Dermis microvascular lymphatic vessel endothelial cell (primary cell): ENCODE results near the gene C13orf46. TPM values are rescaled to one million over a fixed set of nuclear protein-coding genes. Genes with fewer than 3 reads are reported as not detected.
A peak's percentile ranks its signal among the peaks of the same experiment; 100 is the strongest.
"Not testable (repeated sequence)": the region's sequence is repeated elsewhere in the genome, so short reads cannot be mapped to it uniquely, and the experiment has no call there.

Experiments
- DNase-seq, 2 donors: peaks; one replicate each; pipeline versions ENCODE4 v3.0.0 to v3.0.0-alpha.2; 2010; ENCODE audit warnings: low read depth in 2 of 2
- total RNA-seq: library from RNA; depleted of rRNA; stranded (reverse); fragments of >200 nt; gene quantifications from 2 replicates; pipeline ENCODE4 v1.2.1, GENCODE V29; 2014

C13orf46 gene
- total RNA-seq: 0.13 TPM in 2 replicates

GRCh38 chr13:113973218-113974164 lies at the start of gene C13orf46:
Gene C13orf46 (minus strand): TSS chr13:113974076. CDS start chr13:113973997, 79 bp downstream.
- DNase-seq: no peak

- DNase-seq: no peak
Observed at GRCh38 chr13:114022876-114023275, 49.0 kb upstream of the C13orf46 start.

DNA sequence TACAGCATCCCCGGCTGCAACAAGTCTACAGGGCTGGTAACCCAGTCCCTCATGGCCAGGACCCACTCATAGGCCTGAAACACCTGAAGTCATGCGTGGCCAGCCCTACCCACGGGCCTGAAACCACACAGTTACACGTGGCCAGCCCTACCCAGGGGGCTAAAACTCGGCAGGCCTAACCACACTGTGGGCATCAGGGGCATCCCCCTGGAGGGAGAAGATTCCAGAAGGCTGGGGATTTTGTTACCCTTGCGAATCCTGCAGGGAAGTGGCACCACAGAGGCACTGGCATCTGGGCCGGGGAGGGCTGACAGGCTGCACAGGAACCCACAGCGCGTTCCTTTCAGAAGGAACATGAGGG lies 48.4 kb upstream of the C13orf46 start:
- DNase-seq: no peak

- no peak for DNase-seq
Observed at GRCh38 chr13:114021464-114022308, 47.8 kb upstream of the C13orf46 start.

DNA sequence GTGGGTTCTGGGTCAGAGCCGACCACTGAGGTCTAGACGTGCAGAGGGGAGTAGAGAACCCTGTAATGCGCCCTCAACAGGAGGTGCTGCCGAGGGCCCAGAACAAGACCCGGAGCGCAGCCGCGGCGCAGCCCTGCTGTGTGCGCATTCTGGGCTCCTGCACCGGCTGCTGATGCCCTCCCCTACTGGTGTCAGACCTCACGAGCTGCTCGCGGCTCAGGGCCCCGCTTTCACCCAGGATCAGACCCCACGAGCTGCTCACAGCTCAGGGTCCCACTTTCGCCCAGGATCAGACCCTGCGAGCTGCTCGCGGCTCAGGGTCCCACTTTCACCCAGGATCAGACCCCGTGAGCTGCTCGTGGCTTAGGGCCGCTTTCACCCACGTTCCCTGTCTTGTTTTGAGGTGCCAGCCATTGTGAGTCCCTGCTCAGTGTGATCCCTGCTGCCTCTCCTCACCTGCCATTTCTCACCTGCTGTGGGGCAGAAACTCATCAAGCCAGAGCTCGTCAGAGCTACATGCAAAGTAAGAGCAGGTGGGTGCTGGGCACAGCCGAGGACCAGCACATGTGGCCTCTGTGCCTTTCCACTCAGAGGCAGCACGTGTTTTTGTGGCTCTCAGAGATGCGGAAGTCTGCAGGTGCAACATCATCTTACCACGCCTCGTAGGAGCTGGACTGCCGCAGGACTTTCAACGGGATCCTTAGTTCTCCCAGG lies 47.0 kb upstream of the C13orf46 start:
- DNase-seq: no peak

DNA sequence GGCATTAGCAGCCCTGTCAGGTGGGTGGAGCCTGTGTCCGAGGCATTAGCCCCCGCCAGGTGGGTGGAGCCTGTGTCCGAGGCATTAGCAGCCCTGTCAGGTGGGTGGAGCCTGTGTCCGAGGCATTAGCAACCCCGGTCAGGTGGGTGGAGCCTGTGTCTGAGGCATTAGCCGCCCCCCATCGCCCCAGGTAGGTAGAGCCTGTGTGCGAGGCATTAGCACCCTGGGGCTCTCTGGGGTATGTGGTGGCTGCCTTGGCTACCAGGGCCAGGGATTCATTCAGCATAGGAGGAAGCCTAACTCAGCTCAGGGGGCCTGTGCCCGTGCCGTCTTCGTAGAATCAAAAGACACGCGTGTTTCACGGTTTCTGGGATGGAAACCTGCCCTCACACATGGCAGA lies 46.3 kb upstream of the C13orf46 start:
- DNase-seq: not testable (repeated sequence)

- DNase-seq: no peak
Observed at GRCh38 chr13:114019367-114019766, 45.5 kb upstream of the C13orf46 start.

GRCh38 chr13:114018461-114019055 lies 44.7 kb upstream of the C13orf46 start:
- DNase-seq: no peak

DNA sequence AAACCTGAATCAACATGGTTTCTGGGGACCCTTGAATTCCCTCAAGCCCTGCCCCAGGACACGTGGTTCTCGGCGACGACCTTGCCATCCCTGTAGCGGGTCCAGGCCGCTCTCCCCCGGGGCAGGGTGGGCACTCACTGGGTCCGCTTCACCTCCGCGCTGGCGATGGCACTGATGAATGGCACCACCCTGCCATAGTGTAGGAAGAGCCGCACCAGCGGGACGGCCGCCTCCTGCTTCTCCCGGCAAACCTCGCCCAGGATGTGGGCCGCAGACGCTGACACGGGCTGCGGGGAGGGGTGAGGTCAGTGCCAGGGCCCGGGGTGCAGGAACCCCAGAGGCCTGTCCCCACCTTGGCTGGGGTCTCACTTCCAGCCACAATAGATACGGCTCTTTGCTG lies 44.1 kb upstream of the C13orf46 start:
- no peak for DNase-seq

- DNase-seq: no peak
Observed at GRCh38 chr13:114017028-114017630, 43.3 kb upstream of the C13orf46 start.

DNA sequence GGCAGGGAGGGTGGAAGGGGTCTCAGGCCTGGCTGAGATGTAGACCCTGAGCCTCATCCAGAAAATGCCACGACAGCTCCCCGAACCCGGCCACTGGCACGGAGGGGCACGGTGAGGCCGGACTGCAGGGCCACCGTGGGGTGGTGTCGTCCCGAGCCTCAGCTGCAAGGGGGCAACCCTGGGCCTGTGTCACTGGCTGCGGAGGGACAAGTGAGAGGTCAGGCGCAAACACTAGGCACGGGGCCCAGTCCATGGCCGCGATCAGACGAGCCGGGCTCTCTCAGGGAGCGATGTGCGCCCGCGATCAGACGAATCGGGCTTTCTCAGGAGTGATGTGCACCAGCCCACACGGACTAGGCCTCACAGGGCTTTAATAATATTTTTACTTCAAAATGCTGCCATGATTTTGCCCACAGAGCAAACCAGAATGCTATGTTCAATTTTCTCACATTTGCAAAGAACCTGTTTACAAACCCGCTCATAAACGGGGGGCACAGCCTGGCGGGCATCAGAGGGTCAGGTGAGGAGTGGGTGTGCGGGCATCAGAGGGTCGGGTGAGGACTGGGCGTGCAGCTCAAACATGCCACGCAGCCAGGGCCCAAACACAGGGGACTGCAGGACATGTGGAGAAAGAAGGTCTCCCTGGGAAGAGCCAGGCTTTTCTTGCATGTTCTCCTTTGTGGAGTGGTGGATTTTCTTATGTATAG lies 42.6 kb upstream of the C13orf46 start:
- DNase-seq: no peak

GRCh38 chr13:114015969-114016295 lies 42.1 kb upstream of the C13orf46 start:
- DNase-seq: no peak

DNA sequence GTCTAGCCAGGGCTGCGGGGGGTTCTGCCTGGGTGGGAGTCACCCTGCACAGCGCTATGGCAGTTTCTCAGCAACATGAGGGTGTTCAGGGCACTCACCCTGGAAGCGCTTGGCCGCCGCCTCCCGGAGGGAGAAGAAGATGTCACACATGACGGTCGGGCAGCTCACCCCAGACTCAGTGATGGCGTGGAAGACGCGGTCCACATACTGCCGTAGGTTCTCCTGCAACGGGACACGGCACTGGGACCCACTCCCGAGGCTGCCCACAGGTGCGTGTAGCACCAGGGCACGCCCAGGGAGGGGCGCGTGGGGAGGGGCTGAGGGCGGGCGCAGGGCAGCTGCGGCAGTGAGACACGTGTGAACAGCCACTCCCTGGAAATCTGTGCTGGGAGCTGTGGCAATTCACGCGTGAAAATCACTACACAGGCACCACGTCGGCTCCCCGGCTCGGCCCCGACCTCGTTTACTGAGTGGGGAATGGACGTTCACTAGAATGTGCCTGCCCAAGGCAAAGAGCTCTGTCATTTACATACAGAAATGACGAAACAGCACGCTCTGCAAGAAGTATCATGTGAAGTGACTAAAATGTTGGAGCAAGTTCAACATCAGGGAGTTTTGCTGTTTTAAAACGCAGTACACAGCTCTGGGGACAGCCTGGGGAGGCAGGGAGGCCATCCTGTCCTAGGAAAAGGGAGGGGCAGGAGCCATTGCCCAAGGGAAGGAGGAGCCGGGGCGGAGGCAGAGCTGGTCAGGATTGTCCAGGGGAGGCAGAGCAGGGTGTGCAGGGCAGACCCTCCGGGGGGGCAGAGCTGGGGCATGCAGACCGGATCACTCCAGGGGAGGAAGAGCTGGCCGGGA lies 41.5 kb upstream of the C13orf46 start:
- peak in 1 of 2 donors; percentile 17 for DNase-seq

DNA sequence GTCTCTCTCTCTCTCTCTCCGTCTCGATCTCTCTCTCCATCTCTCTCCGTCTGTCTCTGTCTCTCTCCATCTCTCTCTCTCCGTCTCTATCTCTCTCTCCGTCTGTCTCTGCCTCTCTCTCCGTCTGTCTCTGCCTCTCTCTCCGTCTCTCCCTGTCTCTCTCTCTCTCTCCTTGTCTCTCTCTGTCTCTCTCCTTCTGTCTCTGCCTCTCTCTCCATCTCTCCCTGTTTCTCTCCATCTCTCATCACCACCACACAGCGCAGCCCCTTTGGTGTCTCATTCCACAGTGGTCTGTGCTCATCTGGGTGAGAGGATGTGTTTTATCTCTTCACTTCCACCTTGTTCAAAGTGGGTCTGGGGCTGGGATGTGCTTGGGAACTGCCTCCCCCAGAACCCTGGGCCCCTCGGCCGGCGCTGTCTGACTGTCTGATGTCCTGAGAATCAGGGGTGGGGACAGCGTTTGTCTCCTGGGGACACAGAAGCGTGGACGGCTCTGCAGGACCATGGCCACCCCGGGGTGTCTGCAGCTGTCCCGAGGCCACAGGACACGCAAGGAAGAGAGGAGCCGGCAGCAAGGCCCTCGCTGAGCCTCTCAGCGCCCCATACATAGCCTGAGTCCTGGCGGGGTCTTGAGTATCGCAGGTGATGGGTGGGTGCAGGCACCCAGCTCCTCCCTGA lies 40.2 kb upstream of the C13orf46 start:
- DNase-seq: no peak

DNA sequence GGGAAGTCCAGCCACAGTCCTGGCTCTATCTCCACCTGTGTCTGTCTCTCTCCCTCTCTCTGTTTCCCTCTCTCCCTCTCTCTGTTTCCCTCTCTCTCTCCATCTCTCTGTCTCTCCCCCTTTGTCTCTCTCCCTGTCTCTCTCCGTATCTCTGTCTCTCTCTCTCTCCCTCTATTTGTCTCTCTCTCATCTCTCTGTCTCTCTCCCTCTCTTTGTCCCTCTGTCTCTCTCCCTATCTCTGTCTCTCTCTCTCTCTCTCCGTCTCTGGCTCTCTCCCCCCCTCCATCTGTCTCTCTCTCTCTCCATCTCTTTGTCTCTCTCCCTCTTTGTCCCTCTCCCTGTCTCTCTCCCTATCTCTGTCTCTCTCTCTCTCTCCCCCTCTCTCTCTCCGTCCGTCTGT lies 39.5 kb upstream of the C13orf46 start:
- no peak for DNase-seq

DNA sequence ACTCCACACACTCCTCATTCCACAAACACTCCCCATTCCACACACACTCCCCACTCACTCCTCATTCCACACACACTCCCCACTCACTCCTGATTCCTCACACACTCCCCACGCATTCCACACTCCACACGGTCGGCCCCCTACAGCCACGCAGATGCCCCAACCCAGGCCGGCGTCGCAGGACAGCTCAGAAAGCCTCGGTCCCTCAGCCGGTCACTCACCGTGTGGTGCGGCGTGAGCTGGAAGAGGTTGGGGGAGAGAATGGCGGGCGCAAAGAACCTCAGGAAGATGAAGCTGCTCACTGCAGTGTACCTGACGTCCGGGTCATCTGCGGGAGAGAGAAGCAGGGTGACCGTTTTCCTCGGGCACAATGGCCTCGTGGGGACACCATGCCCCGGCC lies 39.0 kb upstream of the C13orf46 start:
- no peak for DNase-seq

DNA sequence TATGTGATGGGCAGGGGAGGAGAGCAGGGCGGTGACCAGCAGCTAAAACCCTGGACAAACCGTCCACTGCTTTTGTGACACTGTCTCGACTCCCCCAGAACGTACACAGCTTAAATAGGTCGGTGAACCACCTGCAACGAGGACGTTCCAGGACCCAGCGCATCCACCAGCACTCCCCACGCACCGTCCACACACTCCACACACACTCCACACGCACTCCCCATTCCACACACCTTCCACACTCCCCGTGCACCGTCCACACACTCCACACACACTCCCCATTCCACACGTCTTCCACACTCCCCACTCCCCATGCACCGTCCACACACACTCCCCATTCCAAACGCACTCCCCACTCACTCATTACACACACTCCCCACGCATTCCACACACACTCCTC lies 38.3 kb upstream of the C13orf46 start:
- DNase-seq: no peak

DNA sequence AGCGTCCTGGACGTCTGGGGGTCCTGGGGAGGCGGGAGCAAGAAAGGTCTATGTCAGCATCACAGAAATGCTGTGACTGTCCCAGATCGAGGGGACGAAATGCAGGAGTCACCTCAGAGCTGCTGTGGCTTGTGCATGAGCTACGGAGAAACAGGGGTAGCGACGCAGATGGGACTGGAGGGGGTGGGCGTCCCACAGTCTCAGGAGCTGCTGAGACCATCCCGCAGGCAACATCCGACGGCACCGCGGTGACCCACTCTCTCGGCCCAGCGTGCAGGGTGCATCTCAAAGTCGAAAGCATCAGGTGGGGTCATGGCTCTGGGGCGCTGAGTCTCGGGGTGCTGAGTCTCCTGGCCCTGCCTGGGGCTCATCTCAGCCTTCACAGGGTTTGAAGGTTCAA lies 37.4 kb upstream of the C13orf46 start:
- no peak for DNase-seq
